ENCODE measurements around the gene FBXO17.

FBXO17 gene

DNA sequence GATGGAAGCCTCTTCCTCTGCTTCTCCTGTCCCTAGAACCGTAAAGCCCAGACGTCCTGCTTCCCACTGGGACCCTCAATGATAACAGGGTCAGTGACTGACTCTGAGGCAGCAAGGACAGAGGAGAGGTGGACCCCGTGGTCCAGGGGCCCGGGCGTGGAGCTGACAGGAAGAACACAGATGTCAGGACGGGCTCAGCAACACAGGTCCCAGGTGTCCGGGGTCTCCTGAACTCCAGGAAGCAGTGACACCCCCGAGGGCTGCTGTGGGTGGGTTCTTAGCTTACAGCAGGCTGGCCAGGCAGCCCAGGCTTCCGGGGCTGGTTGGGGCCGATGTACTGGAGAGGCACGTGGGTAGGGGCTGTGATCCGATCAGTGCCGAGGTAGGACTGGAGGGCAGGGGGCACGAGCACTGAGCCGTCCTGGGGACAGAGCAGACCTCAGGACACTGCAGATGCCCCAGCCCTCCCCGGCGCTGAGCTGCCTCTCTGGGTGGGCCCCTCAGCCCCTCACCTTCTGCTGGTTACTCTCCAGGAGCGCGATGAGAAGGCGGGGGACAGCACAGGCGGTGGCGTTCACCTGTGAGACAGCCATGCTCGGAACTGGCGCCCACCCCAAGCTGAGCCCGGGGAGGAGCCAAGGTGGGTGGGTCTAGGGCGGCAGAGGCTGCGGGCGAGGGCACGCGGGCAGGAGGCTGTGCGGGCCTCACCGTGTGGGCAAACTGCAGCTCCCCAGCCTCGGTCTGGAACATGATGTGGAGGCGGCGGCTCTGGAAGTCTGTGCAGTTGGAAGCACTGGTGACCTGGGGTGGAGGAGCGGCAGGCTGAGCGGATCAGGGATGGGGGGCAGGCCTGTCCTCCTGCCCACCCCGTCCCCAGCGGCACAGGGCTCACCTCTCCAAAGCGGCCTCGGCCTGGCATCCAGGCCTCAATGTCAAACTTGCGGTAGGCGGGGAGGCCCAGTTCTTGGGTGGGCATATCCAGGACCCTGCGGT is 59.9 kb downstream of the FBXO17 start:
- no peak for DNase-seq (ENCODE audit: low spot score)

GRCh38 chr19:38913958-38914357 is 61.6 kb downstream of the FBXO17 start:
- DNase-seq (ENCODE audit: low spot score) = no peak

DNA sequence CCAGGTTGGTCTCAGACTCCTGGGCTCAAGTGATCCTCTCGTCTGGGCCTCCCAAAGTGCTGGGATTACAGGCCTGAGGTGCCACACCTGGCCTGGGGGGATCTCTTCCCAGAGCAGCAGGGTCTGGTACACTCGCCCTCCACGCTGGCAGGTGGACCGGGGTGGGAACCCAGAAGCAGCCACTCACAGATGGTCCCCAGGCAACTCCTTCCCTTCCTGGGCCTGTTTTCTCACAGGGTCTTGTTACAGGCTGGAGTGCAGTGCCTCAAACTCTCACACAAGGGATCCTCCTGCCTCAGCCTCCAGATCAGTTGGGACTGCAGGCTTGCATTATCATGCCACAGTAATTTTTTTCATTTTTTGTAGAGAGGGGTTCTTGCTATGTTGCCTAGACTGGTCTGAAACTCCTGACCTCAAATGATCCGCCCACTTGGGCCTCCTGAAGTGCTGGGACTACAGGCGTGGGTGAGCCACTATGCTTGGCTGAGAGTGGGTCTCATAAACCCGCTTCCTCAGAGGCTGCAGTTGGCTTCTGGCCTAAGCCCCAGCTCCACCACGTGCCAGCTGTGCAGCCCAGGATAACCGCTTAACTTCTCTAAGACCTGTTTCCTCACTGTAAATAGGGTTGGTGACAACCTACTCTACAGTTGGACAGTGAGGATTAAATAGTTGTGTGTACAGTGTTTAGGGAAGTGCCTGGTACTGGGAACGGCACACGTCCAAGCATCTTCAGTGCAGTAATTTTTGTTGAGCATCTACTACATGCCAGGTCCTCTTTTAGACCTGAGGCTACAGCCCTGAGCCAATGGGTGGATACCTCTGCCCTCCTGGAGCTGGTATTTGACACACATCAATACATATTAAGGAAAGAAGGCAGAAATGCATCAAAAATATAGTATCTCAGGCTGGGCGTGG is 62.7 kb downstream of the FBXO17 start:
- DNase-seq (ENCODE audit: low spot score) = no peak

DNA sequence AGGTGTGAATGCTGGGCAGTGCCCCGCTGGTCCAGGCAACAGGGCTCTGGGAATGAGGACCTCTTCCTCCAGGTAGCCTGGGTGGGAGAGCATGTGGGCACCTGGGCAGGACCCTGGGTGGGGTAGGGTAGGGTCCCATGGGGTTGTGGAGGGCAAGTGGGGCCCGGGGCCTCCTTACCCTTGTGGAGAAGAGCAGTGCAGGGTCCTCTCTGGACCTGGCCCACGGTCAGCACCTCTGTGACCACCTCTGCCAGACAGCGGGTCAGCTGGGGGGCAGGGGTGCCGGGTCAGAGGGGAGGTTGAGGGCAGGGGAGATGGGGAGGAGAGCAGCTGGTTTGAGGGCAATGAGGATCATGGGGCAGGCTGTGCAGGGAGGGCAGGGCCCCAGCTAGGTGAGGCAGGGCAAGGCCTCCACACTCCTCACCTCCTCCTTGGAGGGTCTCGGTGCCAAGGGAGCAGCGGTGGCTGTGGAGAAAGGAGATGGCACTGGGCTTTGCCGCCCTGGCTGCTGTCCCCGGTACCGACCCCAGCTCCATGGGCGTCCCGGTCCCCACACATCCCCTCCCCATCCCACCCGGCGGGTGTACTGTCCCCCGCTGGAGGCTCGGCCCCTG is 64.0 kb downstream of the FBXO17 start:
- no peak for DNase-seq (ENCODE audit: low spot score)

- DNase-seq (ENCODE audit: low spot score) = no peak
Observed at GRCh38 chr19:38910488-38910887, 65.1 kb downstream of the FBXO17 start.

DNA sequence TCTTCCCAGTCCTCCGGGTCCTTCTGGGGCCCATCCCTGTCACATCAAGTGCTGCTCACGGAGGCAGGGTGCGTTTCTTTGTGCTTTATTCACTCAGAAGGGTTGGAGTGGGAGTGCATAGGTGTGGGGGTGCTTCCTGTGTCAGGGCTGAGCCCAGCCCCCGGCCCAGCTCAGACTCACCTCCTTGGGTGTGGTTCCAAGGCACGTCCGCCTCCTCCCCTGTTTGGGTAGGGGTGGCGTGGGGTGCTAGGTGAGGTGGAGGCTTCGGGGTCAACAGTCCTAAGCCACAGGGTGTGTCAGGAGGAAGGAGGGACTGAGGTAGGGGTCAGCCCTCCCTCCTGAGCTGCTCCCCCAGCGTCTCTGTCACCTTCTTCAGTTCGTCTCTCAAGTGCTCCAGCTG is 66.6 kb downstream of the FBXO17 start:
- DNase-seq (ENCODE audit: low spot score) = no peak

DNA sequence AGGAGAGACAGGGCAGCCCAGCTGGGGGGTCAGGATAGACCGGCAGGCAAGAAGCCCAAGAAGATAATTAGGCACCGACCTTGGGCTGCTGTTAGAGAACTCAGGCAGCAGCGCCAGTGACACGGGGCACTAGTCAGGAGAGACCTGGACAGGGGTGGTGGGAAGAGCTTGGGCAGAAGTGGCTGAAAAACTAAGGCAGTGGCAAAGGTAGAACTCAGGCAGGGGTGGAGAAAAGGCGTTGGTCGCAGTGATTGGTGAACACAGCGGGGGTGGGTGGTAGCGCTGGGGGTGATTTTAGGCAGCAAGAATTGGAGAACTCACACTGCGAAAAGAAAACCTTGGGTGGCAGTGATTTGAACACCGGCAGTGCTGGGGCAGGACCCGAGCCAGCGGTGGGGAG is 67.9 kb downstream of the FBXO17 start:
- DNase-seq (ENCODE audit: low spot score) = no peak

- no peak for DNase-seq (ENCODE audit: low spot score)
Observed at GRCh38 chr19:38907227-38907626, 68.3 kb downstream of the FBXO17 start.

- no peak for DNase-seq (ENCODE audit: low spot score)
Observed at GRCh38 chr19:38905620-38906019, 69.9 kb downstream of the FBXO17 start.

DNA sequence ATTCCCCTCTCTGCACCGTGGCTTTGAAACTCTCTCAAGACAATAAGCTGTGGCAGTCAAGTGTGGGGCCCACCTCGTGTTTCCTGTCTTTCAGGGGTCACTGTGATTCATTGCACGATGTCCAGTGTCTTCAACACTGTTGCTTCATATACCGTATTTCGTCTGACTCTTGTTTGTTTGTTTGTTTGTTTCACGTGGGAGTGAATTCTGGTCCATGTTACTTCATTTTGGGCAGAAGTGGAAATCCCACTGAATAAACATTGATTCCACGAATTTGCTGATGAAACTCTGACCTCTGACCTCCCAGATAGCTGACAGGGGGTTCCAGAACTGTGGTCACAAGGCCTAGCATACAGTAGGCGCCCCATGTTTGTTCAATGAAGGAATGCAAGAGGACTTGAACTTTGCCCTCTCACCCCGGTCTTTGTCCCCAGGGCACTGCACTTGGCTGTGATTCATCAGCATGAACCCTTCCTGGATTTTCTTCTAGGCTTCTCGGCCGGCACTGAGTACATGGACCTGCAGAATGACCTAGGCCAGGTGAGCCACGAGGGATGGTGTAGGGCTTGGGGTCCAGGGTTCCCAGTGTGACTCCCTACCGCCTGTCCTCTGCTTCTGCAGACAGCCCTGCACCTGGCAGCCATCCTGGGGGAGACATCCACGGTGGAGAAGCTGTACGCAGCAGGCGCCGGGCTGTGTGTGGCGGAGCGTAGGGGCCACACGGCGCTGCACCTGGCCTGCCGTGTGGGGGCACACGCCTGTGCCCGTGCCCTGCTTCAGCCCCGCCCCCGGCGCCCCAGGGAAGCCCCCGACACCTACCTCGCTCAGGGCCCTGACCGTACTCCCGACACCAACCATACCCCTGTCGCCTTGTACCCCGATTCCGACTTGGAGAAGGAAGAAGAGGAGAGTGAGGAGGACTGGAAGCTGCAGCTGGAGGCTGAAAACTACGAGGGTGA is 70.7 kb downstream of the FBXO17 start:
- no peak for DNase-seq (ENCODE audit: low spot score)

DNA sequence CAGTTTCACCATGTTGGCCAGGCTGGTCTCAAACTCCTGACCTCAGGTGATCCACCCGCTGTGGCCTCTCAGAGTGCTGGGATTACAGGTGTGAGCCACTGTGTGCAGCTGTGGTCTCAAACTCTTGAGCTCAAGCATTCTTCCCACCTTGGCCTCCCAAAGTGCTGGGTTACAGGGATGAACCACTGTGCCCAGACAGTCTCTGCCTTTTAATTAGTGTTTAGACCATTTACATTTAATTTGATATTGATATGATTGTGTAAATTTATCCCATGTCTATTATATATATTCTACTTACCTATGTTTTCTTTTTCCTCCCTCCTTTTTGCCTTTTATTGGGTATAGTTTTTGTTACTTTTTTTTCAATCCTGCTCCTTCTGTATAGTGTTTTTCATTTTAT is 73.9 kb downstream of the FBXO17 start:
- DNase-seq (ENCODE audit: low spot score) = no peak

GRCh38 chr19:38900743-38901190 is 74.8 kb downstream of the FBXO17 start:
- no peak for DNase-seq (ENCODE audit: low spot score)

- DNase-seq (ENCODE audit: low spot score) = no peak
Observed at GRCh38 chr19:38900202-38900629, 75.3 kb downstream of the FBXO17 start.

- peak; percentile 99 for DNase-seq (ENCODE audit: low spot score)
Observed at GRCh38 chr19:38899447-38900201, 75.9 kb downstream of the FBXO17 start, which contains the start of the genes NFKBIB and SIRT2. NFKBIB (plus strand) TSS chr19:38899969; CDS start chr19:38900033, 64 bp downstream. SIRT2 (minus strand) TSS chr19:38899618; CDS start chr19:38899521, 97 bp downstream.

DNA sequence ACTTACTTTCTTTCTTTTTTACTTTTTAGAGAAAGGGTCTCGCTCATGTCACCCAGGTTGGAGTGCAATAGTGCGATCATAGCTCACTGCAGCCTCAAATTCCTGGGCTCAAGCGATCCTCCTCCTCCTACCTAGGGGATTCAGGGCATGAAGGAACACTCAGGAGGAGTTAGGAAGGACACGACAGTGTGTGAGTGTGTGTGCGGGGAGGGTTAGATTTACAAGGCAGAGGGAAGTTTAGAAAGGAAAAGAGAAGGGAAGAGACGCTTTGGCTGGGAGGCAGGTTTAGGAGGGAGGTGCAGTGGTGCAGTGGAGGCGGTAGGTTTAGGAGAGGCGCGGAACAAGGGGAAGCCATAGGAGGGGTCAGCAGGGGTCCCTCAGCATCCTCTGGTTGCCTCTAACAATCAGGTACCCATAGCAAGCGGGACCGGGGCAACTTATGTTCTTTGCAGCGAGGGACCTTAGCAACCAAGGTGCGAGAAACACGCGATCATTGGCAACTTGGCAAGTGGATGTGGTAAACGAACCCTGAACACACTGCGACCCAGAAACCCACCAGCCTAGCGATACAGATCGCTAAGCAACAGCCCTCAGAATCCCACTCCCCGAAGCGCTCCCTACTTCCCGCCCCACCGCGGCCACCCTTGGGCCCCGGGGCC is 76.6 kb downstream of the FBXO17 start:
- DNase-seq (ENCODE audit: low spot score) = peak; percentile 40

- no peak for DNase-seq (ENCODE audit: low spot score)
Observed at GRCh38 chr19:38894968-38895367, 80.6 kb downstream of the FBXO17 start.

DNA sequence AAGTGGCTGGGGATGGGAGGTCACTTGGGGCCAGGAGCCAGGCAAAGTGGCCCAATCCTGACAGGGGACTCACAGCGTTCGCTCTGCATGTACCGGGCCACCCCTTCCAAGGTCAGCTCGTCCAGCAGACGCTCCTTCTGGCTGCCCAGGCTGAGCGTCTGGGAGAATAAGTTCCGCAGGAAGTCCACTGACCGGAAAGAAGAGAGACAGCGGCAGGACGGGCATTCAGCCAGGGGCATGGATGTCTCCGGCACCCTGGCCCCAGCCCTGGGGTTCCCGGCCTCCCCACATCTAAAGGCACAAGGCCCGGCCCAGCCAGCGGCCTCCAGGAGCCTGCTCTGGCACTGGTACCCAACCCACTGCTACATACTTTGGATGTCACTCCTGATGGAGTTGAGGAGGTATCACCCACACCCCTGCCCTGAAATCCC is 82.2 kb downstream of the FBXO17 start:
- no peak for DNase-seq (ENCODE audit: low spot score)

DNA sequence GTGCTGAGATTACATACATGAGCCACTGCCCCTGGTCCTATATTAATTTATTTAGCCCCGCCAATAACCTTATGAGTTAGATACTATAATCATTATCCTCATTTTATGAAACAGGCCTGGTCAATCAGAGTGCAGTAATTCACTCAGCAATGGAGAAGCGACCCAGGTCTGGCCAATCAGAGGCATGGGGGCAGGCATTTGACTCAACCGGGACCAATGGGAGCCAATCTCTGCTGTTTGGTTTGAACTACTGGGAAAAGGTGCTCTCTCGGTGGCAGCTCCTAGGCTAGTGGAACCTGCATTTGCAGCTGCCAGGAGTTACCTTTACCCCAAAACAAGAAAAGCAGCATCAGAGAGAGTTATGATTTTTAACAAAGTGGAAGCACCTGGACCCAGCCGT is 82.7 kb downstream of the FBXO17 start:
- DNase-seq (ENCODE audit: low spot score) = no peak

GRCh38 chr19:38891771-38892170 is 83.8 kb downstream of the FBXO17 start:
- DNase-seq (ENCODE audit: low spot score) = no peak

Data from GM03348 (cell line).